C4-2B (cell line): Measurements from ENCODE around the gene EIF2S1.
A peak's percentile ranks its signal among the peaks of the same experiment; 100 is the strongest.
"Not testable (repeated sequence)": the region's sequence is repeated elsewhere in the genome, so short reads cannot be mapped to it uniquely, and the experiment has no call there.

Experiments
- H3K27ac ChIP-seq: fragments of 450-650 bp; 2 replicates; pipeline ENCODE4 v1.5.1; 2017
- ZFX ChIP-seq: fragments of 450-650 bp; IDR thresholded peaks from 2 replicates; pipeline ENCODE4 v1.6.1; 2017
- TF ChIP-seq, protein P1 (sequence below): fragments of 450-650 bp; conservative IDR thresholded peaks from 2 replicates; pipeline ENCODE4 v1.5.1; 2017; ENCODE audit warnings: mild to moderate bottlenecking

EIF2S1 gene

DNA sequence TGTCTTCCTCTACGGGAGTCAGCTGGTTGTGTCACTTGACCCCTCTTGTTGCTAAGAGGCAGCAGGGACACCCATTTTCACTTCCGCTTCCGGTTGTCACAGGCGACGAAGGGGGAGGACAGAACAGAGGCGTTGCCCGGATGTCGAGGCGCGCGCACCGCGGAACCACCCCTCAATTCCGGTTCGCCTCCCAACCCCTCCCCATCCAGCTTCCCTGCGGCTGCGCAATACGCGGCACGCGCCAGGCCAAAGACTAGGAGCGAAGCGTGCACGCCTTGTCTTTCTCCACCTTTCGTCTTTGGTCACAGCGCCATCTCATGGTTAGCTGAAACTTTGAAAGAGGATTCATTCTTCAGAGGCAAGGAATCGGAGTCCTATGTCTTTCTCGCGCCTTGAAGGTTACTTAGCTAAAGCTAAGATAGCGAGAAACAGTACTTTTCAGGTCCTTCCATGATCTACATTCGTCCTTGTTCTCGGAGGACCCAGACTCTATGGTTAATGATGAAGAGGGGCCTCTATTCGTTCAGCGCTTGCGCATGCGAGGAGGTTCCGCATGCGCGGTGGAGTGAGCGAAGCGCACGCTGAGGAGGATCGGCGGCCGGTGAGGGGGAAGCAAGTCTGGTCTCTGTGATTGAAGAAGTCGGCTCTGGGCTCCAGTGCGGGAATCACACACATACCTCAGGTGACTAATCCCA is at the start of gene EIF2S1, which contains the start of gene ATP6V1D:
Gene EIF2S1 (plus strand): TSS at position 554 of the 695 bp plus-strand sequence. CDS start 4,440 bp downstream, outside the sequence.
Gene ATP6V1D (minus strand): TSS at position 30 of the 695 bp plus-strand sequence. CDS start 106 bp downstream, outside the sequence.
- H3K27ac ChIP-seq = peak within 1 kb of the TSS; percentile 90
- no peak for TF ChIP-seq ZFX
- TF ChIP-seq, protein P1, sequence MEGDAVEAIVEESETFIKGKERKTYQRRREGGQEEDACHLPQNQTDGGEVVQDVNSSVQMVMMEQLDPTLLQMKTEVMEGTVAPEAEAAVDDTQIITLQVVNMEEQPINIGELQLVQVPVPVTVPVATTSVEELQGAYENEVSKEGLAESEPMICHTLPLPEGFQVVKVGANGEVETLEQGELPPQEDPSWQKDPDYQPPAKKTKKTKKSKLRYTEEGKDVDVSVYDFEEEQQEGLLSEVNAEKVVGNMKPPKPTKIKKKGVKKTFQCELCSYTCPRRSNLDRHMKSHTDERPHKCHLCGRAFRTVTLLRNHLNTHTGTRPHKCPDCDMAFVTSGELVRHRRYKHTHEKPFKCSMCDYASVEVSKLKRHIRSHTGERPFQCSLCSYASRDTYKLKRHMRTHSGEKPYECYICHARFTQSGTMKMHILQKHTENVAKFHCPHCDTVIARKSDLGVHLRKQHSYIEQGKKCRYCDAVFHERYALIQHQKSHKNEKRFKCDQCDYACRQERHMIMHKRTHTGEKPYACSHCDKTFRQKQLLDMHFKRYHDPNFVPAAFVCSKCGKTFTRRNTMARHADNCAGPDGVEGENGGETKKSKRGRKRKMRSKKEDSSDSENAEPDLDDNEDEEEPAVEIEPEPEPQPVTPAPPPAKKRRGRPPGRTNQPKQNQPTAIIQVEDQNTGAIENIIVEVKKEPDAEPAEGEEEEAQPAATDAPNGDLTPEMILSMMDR = peak; percentile 99

DNA sequence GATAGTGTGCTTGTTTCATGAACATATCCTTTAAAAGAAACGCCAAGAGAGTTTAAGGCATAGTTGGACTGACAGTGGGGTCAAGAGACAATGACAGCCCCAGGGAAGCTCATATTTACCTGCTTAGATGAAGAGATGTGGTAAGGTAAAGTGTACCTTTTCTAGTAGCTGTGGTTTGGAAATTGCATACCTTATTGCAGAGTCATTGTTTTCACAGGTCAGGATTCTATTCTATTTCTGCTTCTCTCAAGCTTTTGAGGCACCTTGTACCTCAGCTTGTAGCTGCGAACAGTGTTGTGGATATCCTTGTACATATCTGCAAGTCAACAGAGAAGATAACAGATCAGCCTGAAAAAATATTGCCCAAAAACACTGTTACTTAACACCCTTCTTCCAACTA is 48.3 kb upstream of the EIF2S1 start:
- H3K27ac ChIP-seq = no peak overlapping the region
- TF ChIP-seq ZFX = no peak

DNA sequence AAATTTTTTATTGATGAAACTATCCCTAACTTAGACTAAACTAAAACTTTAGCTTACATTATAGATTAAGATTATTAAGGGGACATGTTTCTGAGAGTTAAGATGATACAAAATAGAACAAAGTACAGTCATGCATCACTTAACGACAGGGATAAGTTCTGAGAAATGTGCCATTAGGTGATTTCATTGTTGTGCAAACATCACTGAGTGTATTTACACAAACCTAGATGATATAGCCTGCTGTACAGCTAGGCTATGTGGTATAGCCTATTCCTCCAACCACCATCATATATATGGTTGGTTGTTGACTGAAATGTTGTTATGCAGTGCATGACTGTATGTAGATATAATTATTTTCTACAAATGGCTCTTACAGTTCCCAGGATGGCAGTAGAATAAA is 47.0 kb upstream of the EIF2S1 start:
- H3K27ac ChIP-seq = no peak overlapping the region
- no peak for TF ChIP-seq ZFX
- TF ChIP-seq, protein P1 = no peak

DNA sequence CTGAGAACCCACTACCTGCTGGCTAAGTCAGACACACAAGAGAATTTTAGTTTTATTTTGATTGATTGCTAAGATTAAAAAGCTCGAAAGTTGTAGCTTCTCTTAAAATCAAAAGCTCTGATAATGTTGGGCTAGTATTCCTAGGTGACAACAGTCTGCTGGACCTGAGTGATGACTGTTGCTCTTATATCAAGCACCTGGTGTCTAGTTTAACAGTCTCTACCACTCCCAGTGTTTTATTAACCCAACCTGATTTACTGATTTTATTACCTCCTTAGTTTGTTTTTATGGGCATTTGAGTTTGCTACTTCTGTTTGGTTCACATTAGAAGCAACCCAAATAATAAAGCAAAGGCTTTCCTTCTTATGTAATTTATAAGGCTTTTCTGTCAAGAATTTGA is 42.3 kb upstream of the EIF2S1 start:
- TF ChIP-seq, protein P1 = no peak
- no peak for TF ChIP-seq ZFX
- H3K27ac ChIP-seq = no peak overlapping the region

DNA sequence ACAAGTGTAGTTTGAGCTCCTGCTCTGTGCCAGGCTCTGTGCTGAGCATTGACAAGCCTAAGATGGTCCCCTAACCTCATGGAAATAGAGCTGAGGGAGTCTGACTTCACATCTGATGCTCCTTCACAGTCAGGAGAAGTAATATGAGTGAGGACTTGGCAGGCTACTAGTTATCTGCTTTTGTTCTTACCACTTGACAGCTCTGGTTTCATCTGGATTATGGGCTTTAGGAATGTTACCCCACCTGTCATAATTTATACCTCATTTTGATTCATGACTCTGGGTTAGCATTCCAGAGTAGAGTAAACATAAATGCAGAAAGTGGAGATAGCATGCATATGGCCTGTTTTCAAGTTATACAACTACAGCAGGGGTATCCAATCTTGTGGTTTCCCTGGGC is 41.0 kb upstream of the EIF2S1 start:
- H3K27ac ChIP-seq = no peak overlapping the region
- no peak for TF ChIP-seq ZFX

DNA sequence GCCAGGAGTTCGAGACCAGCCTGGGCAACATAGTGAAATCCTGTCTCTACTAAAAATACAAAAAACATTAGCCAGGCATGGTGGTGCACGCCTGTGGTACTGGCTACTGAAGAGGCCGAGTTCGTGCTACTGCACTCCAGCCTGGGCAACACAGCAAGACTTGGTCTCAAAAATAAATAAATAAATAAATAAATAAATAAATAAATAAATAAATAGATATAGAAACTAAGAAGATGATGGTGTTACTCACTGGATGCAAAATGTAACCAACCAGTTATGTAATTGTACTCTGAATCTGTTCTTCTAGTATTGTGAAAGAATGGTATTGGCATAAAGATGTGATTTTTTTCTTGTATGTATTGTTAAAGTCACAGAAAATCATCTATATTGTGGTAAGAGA is 30.5 kb upstream of the EIF2S1 start:
- H3K27ac ChIP-seq = not testable (repeated sequence)

DNA sequence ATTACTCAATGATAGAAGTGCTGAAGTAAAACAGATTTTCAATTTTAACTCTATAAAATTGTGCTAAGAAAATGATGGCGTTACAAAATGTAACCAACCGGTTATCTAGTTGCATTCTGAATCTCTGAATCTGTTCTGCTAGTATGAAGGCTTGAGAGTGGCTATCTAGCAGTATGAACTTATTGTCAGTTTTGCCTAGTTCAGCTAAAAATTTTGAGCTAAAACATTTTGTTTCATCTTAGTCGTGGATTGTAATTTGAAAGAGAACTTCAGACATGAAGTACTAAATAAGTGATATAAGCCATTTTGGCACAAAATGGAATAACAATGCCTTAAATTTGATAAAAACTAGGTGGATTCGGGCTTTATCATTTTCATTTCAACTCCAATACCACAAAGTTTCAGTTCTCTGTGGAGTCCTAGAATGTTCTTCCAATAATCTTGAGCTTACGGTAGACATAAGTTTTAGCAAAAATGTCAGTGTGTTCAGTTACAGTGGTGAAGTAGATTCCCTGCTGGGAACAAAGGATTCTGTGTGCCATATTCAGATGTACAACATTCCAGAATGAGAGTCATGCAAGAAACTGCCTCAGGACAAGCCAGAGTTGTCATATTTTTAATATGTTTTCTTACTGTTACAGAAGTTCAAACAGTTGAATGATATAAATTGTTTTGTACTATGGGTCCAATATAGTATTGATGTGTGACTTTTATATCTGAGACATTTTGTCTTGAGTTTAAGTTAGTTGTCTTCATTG is 28.6 kb upstream of the EIF2S1 start:
- H3K27ac ChIP-seq = no peak overlapping the region
- TF ChIP-seq, protein P1 = no peak
- no peak for TF ChIP-seq ZFX

DNA sequence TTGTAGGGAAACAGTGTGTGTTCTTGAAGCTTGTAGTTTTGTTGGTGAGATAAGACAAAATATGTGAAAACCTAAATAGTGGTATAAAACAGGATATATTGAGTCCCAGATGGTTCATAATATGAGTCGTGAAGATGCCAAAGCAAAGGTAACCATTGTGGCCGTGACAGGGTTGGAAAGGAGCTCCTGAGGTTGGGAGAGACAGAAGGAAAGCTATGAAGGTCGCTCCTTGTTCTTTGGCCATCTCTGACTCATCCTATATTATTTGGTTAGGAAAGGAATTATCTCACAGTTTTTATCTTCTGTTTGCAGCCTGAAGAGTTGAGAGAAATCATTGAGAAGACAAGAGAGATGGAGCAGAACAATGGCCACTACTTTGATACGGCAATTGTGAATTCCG is 27.7 kb upstream of the EIF2S1 start:
- H3K27ac ChIP-seq = no peak overlapping the region

More for the DNA sequence above, 27.7 kb upstream of the EIF2S1 start:
- TF ChIP-seq ZFX = no peak
- TF ChIP-seq, protein P1 = no peak
